Measurements from ENCODE around the gene CRLF1. TPM values are rescaled to one million over a fixed set of nuclear protein-coding genes. Genes with fewer than 3 reads are reported as not detected.

CRLF1 gene
- total RNA-seq, 1 donor from 2014 or later: 2.6 TPM

GRCh38 chr19:18586306-18586705 lies 20.3 kb downstream of the CRLF1 start:
- peaks cover 24 to 36% (median 28%) of the 10 kb centered on the region in 3 donors for H3K4me1 ChIP-seq (ENCODE audit: control insufficient read depth in 3 of 3, insufficient read depth in 3 of 3, low read length in 3 of 3)
- no peak overlapping the region for H3K4me3 ChIP-seq (ENCODE audit: low read length in 3 of 3)
- H3K27me3 ChIP-seq (ENCODE audit: control insufficient read depth in 3 of 3, insufficient read depth in 3 of 3, low read length in 3 of 3): no peaks in the 10 kb centered on the region
- no peak overlapping the region for H3K27ac ChIP-seq (ENCODE audit: low read depth, low read length)
- H3K9me3 ChIP-seq (ENCODE audit: control insufficient read depth in 3 of 3, low read length in 3 of 3): no peaks in the 10 kb centered on the region
- H3K9ac ChIP-seq (ENCODE audit: low read depth in 1 of 3, low read length in 3 of 3): no peak overlapping the region
- H3K36me3 ChIP-seq (ENCODE audit: control insufficient read depth in 3 of 3, insufficient read depth in 3 of 3, low read length in 3 of 3): peaks cover 3 to 9% (median 6%) of the 10 kb centered on the region in 3 donors

GRCh38 chr19:18580311-18580710 lies 26.3 kb downstream of the CRLF1 start:
- H3K9me3 ChIP-seq (ENCODE audit: control insufficient read depth in 3 of 3, low read length in 3 of 3): no peaks in the 10 kb centered on the region
- H3K27me3 ChIP-seq (ENCODE audit: control insufficient read depth in 3 of 3, insufficient read depth in 3 of 3, low read length in 3 of 3): no peaks in the 10 kb centered on the region
- no peak overlapping the region for H3K4me3 ChIP-seq (ENCODE audit: low read length in 3 of 3)
- H3K4me1 ChIP-seq (ENCODE audit: control insufficient read depth in 3 of 3, insufficient read depth in 3 of 3, low read length in 3 of 3): no peaks in the 10 kb centered on the region
- no peak overlapping the region for H3K27ac ChIP-seq (ENCODE audit: low read depth, low read length)
- H3K36me3 ChIP-seq (ENCODE audit: control insufficient read depth in 3 of 3, insufficient read depth in 3 of 3, low read length in 3 of 3): peaks cover 10 to 18% (median 17%) of the 10 kb centered on the region in 3 donors
- no peak overlapping the region for H3K9ac ChIP-seq (ENCODE audit: low read depth in 1 of 3, low read length in 3 of 3)

GRCh38 chr19:18577365-18577914 lies 29.2 kb downstream of the CRLF1 start:
- H3K27ac ChIP-seq (ENCODE audit: low read depth, low read length): no peak overlapping the region
- H3K4me3 ChIP-seq (ENCODE audit: low read length in 3 of 3): no peak overlapping the region
- H3K9ac ChIP-seq (ENCODE audit: low read depth in 1 of 3, low read length in 3 of 3): no peak overlapping the region
- H3K9me3 ChIP-seq (ENCODE audit: control insufficient read depth in 3 of 3, low read length in 3 of 3): no peaks in the 10 kb centered on the region
- no peaks in the 10 kb centered on the region for H3K27me3 ChIP-seq (ENCODE audit: control insufficient read depth in 3 of 3, insufficient read depth in 3 of 3, low read length in 3 of 3)
- H3K4me1 ChIP-seq (ENCODE audit: control insufficient read depth in 3 of 3, insufficient read depth in 3 of 3, low read length in 3 of 3): peaks cover 11 to 12% (median 12%) of the 10 kb centered on the region in 3 donors
- peaks cover 35 to 40% (median 37%) of the 10 kb centered on the region in 3 donors for H3K36me3 ChIP-seq (ENCODE audit: control insufficient read depth in 3 of 3, insufficient read depth in 3 of 3, low read length in 3 of 3)

- H3K27me3 ChIP-seq (ENCODE audit: control insufficient read depth in 3 of 3, insufficient read depth in 3 of 3, low read length in 3 of 3): no peaks in the 10 kb centered on the region
- H3K9ac ChIP-seq (ENCODE audit: low read depth in 1 of 3, low read length in 3 of 3): no peak overlapping the region
- H3K4me1 ChIP-seq (ENCODE audit: control insufficient read depth in 3 of 3, insufficient read depth in 3 of 3, low read length in 3 of 3): peaks cover 15 to 19% (median 16%) of the 10 kb centered on the region in 3 donors
- peaks cover 35 to 40% (median 37%) of the 10 kb centered on the region in 3 donors for H3K36me3 ChIP-seq (ENCODE audit: control insufficient read depth in 3 of 3, insufficient read depth in 3 of 3, low read length in 3 of 3)
- H3K4me3 ChIP-seq (ENCODE audit: low read length in 3 of 3): no peak overlapping the region
- H3K27ac ChIP-seq (ENCODE audit: low read depth, low read length): no peak overlapping the region
- H3K9me3 ChIP-seq (ENCODE audit: control insufficient read depth in 3 of 3, low read length in 3 of 3): no peaks in the 10 kb centered on the region
Observed at GRCh38 chr19:18576383-18576782, 30.2 kb downstream of the CRLF1 start.

- Histone ChIP-seq H3K36me3 (ENCODE audit: control insufficient read depth in 3 of 3, insufficient read depth in 3 of 3, low read length in 3 of 3) (peaks cover 35 to 40% (median 37%) of the 10 kb centered on the region in 3 donors), H3K4me3 (ENCODE audit: low read length in 3 of 3) (no peak overlapping the region), H3K27ac (ENCODE audit: low read depth, low read length) (no peak overlapping the region), H3K9me3 (ENCODE audit: control insufficient read depth in 3 of 3, low read length in 3 of 3) (no peaks in the 10 kb centered on the region), H3K27me3 (ENCODE audit: control insufficient read depth in 3 of 3, insufficient read depth in 3 of 3, low read length in 3 of 3) (no peaks in the 10 kb centered on the region), H3K9ac (ENCODE audit: low read depth in 1 of 3, low read length in 3 of 3) (no peak overlapping the region), H3K4me1 (ENCODE audit: control insufficient read depth in 3 of 3, insufficient read depth in 3 of 3, low read length in 3 of 3) (peaks cover 18 to 24% (median 18%) of the 10 kb centered on the region in 3 donors)
Observed at GRCh38 chr19:18574691-18575291, 31.8 kb downstream of the CRLF1 start.

- peaks cover 54 to 60% (median 56%) of the 10 kb centered on the region in 3 donors for H3K36me3 ChIP-seq (ENCODE audit: control insufficient read depth in 3 of 3, insufficient read depth in 3 of 3, low read length in 3 of 3)
Observed at GRCh38 chr19:18571564-18572344, 34.8 kb downstream of the CRLF1 start, which contains the start of gene UBA52. UBA52 (plus strand) TSS chr19:18571857; CDS start chr19:18573301, 1,444 bp downstream.

GRCh38 chr19:18568367-18568766 lies 38.2 kb downstream of the CRLF1 start:
- Histone ChIP-seq H3K36me3 (ENCODE audit: control insufficient read depth in 3 of 3, insufficient read depth in 3 of 3, low read length in 3 of 3) (peaks cover 42 to 45% (median 42%) of the 10 kb centered on the region in 3 donors), H3K27ac (ENCODE audit: low read depth, low read length) (no peak overlapping the region), H3K4me1 (ENCODE audit: control insufficient read depth in 3 of 3, insufficient read depth in 3 of 3, low read length in 3 of 3) (peaks cover 16 to 21% (median 16%) of the 10 kb centered on the region in 3 donors), H3K4me3 (ENCODE audit: low read length in 3 of 3) (no peak overlapping the region), H3K27me3 (ENCODE audit: control insufficient read depth in 3 of 3, insufficient read depth in 3 of 3, low read length in 3 of 3) (no peaks in the 10 kb centered on the region), H3K9ac (ENCODE audit: low read depth in 1 of 3, low read length in 3 of 3) (no peak overlapping the region), H3K9me3 (ENCODE audit: control insufficient read depth in 3 of 3, low read length in 3 of 3) (no peaks in the 10 kb centered on the region)

More at GRCh38 chr19:18571564-18572344, 34.8 kb downstream of the CRLF1 start, which contains the start of gene UBA52:
- Histone ChIP-seq H3K27me3 (ENCODE audit: control insufficient read depth in 3 of 3, insufficient read depth in 3 of 3, low read length in 3 of 3) (no peaks in the 10 kb centered on the region), H3K27ac (ENCODE audit: low read depth, low read length) (peak within 1 kb of the TSS; percentile 96), H3K9me3 (ENCODE audit: control insufficient read depth in 3 of 3, low read length in 3 of 3) (no peaks in the 10 kb centered on the region), H3K9ac (ENCODE audit: low read depth in 1 of 3, low read length in 3 of 3) (peak within 1 kb of the TSS; percentile 89 to 95 (median 91)), H3K4me3 (ENCODE audit: low read length in 3 of 3) (peak within 1 kb of the TSS; percentile 78 to 98 (median 90)), H3K4me1 (ENCODE audit: control insufficient read depth in 3 of 3, insufficient read depth in 3 of 3, low read length in 3 of 3) (peaks cover 18 to 24% (median 18%) of the 10 kb centered on the region in 3 donors)

- Histone ChIP-seq H3K9ac (ENCODE audit: low read depth in 1 of 3, low read length in 3 of 3) (no peak overlapping the region), H3K27me3 (ENCODE audit: control insufficient read depth in 3 of 3, insufficient read depth in 3 of 3, low read length in 3 of 3) (no peaks in the 10 kb centered on the region), H3K4me1 (ENCODE audit: control insufficient read depth in 3 of 3, insufficient read depth in 3 of 3, low read length in 3 of 3) (peaks cover 3 to 8% (median 4%) of the 10 kb centered on the region in 3 donors), H3K4me3 (ENCODE audit: low read length in 3 of 3) (no peak overlapping the region), H3K9me3 (ENCODE audit: control insufficient read depth in 3 of 3, low read length in 3 of 3) (no peaks in the 10 kb centered on the region), H3K27ac (ENCODE audit: low read depth, low read length) (no peak overlapping the region), H3K36me3 (ENCODE audit: control insufficient read depth in 3 of 3, insufficient read depth in 3 of 3, low read length in 3 of 3) (peaks cover 40 to 44% (median 41%) of the 10 kb centered on the region in 3 donors)
Observed at GRCh38 chr19:18566953-18567352, 39.6 kb downstream of the CRLF1 start.

GRCh38 chr19:18562086-18562485 lies 44.5 kb downstream of the CRLF1 start:
- peak overlapping the region in 2 of 3 donors; percentile 6 to 62 for H3K9ac ChIP-seq (ENCODE audit: low read depth in 1 of 3, low read length in 3 of 3)
- H3K36me3 ChIP-seq (ENCODE audit: control insufficient read depth in 3 of 3, insufficient read depth in 3 of 3, low read length in 3 of 3): peaks cover 20 to 22% (median 20%) of the 10 kb centered on the region in 3 donors
- peak overlapping the region in 1 of 3 donors; percentile 22 for H3K4me3 ChIP-seq (ENCODE audit: low read length in 3 of 3)
- peaks cover 16 to 20% (median 19%) of the 10 kb centered on the region in 3 donors for H3K4me1 ChIP-seq (ENCODE audit: control insufficient read depth in 3 of 3, insufficient read depth in 3 of 3, low read length in 3 of 3)
- H3K9me3 ChIP-seq (ENCODE audit: control insufficient read depth in 3 of 3, low read length in 3 of 3): no peaks in the 10 kb centered on the region
- no peaks in the 10 kb centered on the region for H3K27me3 ChIP-seq (ENCODE audit: control insufficient read depth in 3 of 3, insufficient read depth in 3 of 3, low read length in 3 of 3)
- H3K27ac ChIP-seq (ENCODE audit: low read depth, low read length): peak overlapping the region; percentile 82
